Immature natural killer cell (primary cell): ENCODE measurements around the gene ZBTB2. TPM values are rescaled to one million over a fixed set of nuclear protein-coding genes. Genes with fewer than 3 reads are reported as not detected.

Experiments used
- polyA plus RNA-seq, 3 donors: library from polyadenylated mRNA; unstranded; fragments of 300-500 nt; fragmentation: Illumina TruSeq; gene quantifications; one replicate each; pipeline ENCODE4 v1.2.3, GENCODE V29; 2021

ZBTB2 gene
- polyA plus RNA-seq, 3 donors from 2014 or later: 11.5 to 27.5 (median 24.1) TPM

Other genes with a start within 250 kb of the ZBTB2 start
- gene AKAP12, start 151.6 kb downstream of the ZBTB2 start, polyA plus RNA-seq: under 1 TPM in 2 of 3 donors, not detected in 1; 0.19 to 0.21 TPM
- 10 to 100 TPM in 1 of 3 donors, 1 to 10 TPM in 2; 6.4 to 13.3 (median 7.5) TPM for gene RMND1, start 60.6 kb upstream of the ZBTB2 start, polyA plus RNA-seq
- gene CCDC170, start 102.5 kb upstream of the ZBTB2 start, polyA plus RNA-seq: under 1 TPM in 1 of 3 donors, not detected in 2; 0.78 TPM